Neural cell (in vitro differentiated cells): Measurements from ENCODE around the gene RBPJL. TPM values are rescaled to one million over a fixed set of nuclear protein-coding genes. Genes with fewer than 3 reads are reported as not detected.
A peak's percentile ranks its signal among the peaks of the same experiment; 100 is the strongest.

Experiments used
- H2AFZ ChIP-seq: fragments of 200-600, 300-800 bp; sonication (generic), shearing (Covaris generic); 2 replicates; pipeline ENCODE4 v1.6.0; 2014; ENCODE audit warnings: low read depth, mild to moderate bottlenecking, antibody characterized with exemption, low read length, moderate library complexity
- H3F3A ChIP-seq: fragments of 200-600 bp; shearing (Covaris generic); 2 replicates; pipeline ENCODE4 v1.6.1; 2016; ENCODE audit warnings: mild to moderate bottlenecking, moderate library complexity, mixed read lengths, antibody characterized with exemption, low read length; ENCODE audit not compliant: insufficient read depth, poor library complexity, severe bottlenecking
- H3K27ac ChIP-seq: fragments of 200-600, 300-800 bp; sonication (generic), shearing (Covaris generic); 2 replicates; pipeline ENCODE4 v1.5.1; 2014; ENCODE audit warnings: mild to moderate bottlenecking, low read length, moderate library complexity
- H3K27me3 ChIP-seq: fragments of 300-800, 200-600 bp; sonication (generic), shearing (Covaris generic); 2 replicates; pipeline ENCODE4 v1.6.0; 2014; ENCODE audit warnings: mild to moderate bottlenecking, low read depth, low read length, moderate library complexity; ENCODE audit not compliant: insufficient read depth
- H3K36me3 ChIP-seq: fragments of 300-800, 200-600 bp; sonication (generic), shearing (Covaris generic); 2 replicates; pipeline ENCODE4 v1.5.1; 2014; ENCODE audit warnings: mild to moderate bottlenecking, antibody characterized with exemption, low read length, moderate library complexity; ENCODE audit not compliant: insufficient read depth
- H3K4me2 ChIP-seq: fragments of 300-800, 200-600 bp; sonication (generic), shearing (Covaris generic); 2 replicates; pipeline ENCODE4 v1.6.0; 2014; ENCODE audit warnings: mild to moderate bottlenecking, low read length
- H3K4me3 ChIP-seq: fragments of 300-800, 200-600 bp; sonication (generic), shearing (Covaris generic); 2 replicates; pipeline ENCODE4 v1.5.1; 2014; ENCODE audit warnings: mild to moderate bottlenecking, low read length, moderate library complexity
- H3K79me2 ChIP-seq: fragments of 200-600 bp; shearing (Covaris generic); replicated peaks from 2 replicates; pipeline ENCODE4 v1.6.0; 2014; ENCODE audit warnings: mild to moderate bottlenecking, low read length, moderate library complexity; ENCODE audit not compliant: insufficient read depth
- H3K9ac ChIP-seq: fragments of 300-800, 200-600 bp; sonication (generic), shearing (Covaris generic); 2 replicates; pipeline ENCODE4 v1.6.1; 2016; ENCODE audit warnings: mild to moderate bottlenecking, low read length, mixed read lengths
- H3K9me2 ChIP-seq: fragments of 200-600 bp; shearing (Covaris generic); 2 replicates; pipeline ENCODE4 v1.6.1; 2016; ENCODE audit warnings: mild to moderate bottlenecking, low read length, mixed read lengths; ENCODE audit not compliant: insufficient read depth
- H3K9me3 ChIP-seq: fragments of 200-600, 300-800 bp; sonication (generic), shearing (Covaris generic); 2 replicates; pipeline ENCODE4 v1.6.1; 2016; ENCODE audit warnings: mild to moderate bottlenecking, mixed run types, low read length, moderate library complexity, mixed read lengths
- H4K20me1 ChIP-seq: fragments of 200-600 bp; shearing (Covaris generic); 2 replicates; pipeline ENCODE4 v1.6.1; 2016; ENCODE audit warnings: mild to moderate bottlenecking, mixed run types; ENCODE audit not compliant: insufficient read depth
- CTCF ChIP-seq: fragments of 450-650 bp; IDR thresholded peaks from 2 replicates; pipeline ENCODE4 v1.5.1; 2014; ENCODE audit warnings: antibody characterized with exemption, mild to moderate bottlenecking, moderate library complexity; ENCODE audit not compliant: poor library complexity, severe bottlenecking
- EP300 ChIP-seq: fragments of 450-650 bp; conservative IDR thresholded peaks from 2 replicates; pipeline ENCODE4 v1.6.1; 2014; ENCODE audit warnings: antibody characterized with exemption, mild to moderate bottlenecking, moderate library complexity; ENCODE audit not compliant: poor library complexity, severe bottlenecking
- EZH2 ChIP-seq: fragments of 200-600, 300-800 bp; shearing (Covaris generic), sonication (generic); IDR thresholded peaks from 2 replicates; pipeline ENCODE4 v1.6.1; 2014; ENCODE audit warnings: antibody characterized with exemption, low read length, borderline replicate concordance, mild to moderate bottlenecking; ENCODE audit not compliant: insufficient read depth, poor library complexity, severe bottlenecking
- MXI1 ChIP-seq: fragments of 450-650 bp; conservative IDR thresholded peaks from 2 replicates; pipeline ENCODE4 v1.6.1; 2014; ENCODE audit warnings: antibody characterized with exemption, mild to moderate bottlenecking; ENCODE audit not compliant: poor library complexity, severe bottlenecking
- POLR2AphosphoS5 ChIP-seq: IDR thresholded peaks from 2 replicates; pipeline ENCODE4 v1.6.1; 2012
- RAD21 ChIP-seq: fragments of 450-650 bp; conservative IDR thresholded peaks from 2 replicates; pipeline ENCODE4 v1.6.1; 2014; ENCODE audit warnings: antibody characterized with exemption, mild to moderate bottlenecking, moderate library complexity
- REST ChIP-seq: IDR thresholded peaks from 2 replicates; pipeline ENCODE4 v1.6.1; 2012; ENCODE audit warnings: borderline replicate concordance
- SMC3 ChIP-seq: fragments of 450-650 bp; conservative IDR thresholded peaks from 2 replicates; pipeline ENCODE4 v1.6.1; 2014; ENCODE audit warnings: antibody characterized with exemption, mild to moderate bottlenecking, moderate library complexity; ENCODE audit not compliant: poor library complexity
- TAF1 ChIP-seq: IDR thresholded peaks from 2 replicates; pipeline ENCODE4 v1.6.1; 2012; ENCODE audit warnings: low read depth
- polyA plus RNA-seq: library from polyadenylated mRNA; depleted of rRNA; stranded (reverse); fragments of >200 nt; gene quantifications from 2 replicates; pipeline ENCODE4 v1.2.3, GENCODE V29; 2014

RBPJL gene
- polyA plus RNA-seq, 1 donor from 2014 or later: not detected

DNA sequence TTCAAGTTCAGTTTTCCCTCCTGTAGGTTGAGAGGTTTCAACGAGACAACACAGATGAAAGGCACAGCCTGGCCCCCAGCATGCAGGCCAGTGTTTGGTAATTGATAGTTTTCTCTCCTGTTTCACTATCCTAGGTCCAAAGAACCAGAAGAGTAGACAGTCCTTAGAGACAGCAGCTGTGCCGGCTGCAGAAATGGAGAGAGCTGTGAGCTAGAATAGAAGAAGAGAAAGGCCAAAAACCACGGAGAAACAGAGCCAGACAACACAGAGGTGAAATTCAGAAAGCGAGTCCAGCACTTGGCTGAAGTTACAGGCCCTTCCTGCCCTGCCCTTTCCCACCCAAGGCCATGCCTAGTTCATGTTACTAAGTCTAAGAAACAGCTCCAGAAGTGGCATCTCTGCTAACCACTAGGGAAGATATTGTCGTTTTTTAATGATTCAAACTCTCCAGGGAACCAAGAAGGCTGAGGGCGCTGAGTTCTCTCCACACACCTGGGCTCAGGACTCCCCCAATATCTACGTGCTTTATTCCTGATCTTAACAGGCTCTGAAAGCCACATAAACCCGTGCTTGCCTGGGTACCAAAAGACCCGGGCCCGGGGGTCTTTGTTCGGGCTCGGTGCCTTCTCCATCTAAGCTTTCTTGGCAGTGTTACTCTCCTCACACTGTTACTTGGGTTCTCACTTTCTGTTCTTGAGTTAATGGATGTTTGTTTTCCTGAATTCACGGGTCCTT lies 16.5 kb upstream of the RBPJL start:
- no peak overlapping the region for H3K4me2 ChIP-seq
- no peaks in the 10 kb centered on the region for H4K20me1 ChIP-seq
- H3K9ac ChIP-seq: no peak overlapping the region
- no peaks in the 10 kb centered on the region for H3K9me2 ChIP-seq
- H3F3A ChIP-seq: no peaks in the 10 kb centered on the region
- H3K4me3 ChIP-seq: no peak overlapping the region
- TF ChIP-seq TAF1: no peak
- TF ChIP-seq RAD21: no peak
- no peak for TF ChIP-seq EP300
- peaks cover 14% of the 10 kb centered on the region for H3K27me3 ChIP-seq
- H2AFZ ChIP-seq: no peak overlapping the region
- H3K79me2 ChIP-seq: no peaks in the 10 kb centered on the region
- no peak overlapping the region for H3K27ac ChIP-seq
- no peaks in the 10 kb centered on the region for H3K36me3 ChIP-seq
- peaks cover 3% of the 10 kb centered on the region for H3K9me3 ChIP-seq

DNA sequence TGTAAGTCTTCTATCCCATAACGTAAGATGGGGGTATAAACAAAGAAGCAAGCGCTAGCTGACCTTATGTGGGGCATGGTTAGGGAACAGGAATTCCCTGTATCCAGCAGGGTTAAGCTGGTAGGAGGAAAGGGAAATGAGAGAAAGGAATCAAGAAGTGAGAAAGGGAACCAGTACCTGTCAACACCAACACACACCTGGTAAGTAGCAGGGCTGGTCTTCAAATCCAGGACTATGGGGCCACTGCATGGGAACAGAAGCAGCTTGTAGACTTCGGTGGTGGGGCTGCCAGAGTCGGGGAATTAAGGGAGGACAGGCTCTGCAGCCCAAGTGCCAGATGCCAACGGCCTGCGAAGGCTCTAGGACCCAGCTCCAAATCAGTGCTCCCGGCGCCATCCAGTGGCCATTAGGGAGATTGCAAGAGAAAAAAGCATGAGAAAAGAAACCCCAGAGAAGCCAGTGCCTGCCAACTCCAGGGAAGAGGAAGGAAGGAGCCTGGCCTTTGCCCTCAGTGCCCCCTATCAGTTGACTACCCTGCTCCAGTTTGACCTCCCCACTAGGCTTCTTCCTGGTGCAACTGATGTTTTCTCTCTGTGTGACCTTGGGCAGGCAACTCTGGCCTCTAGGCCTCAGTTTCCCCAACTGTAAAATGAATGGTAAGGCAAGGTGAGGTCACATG lies 15.8 kb upstream of the RBPJL start:
- Histone ChIP-seq H3K9me3 (peaks cover 3% of the 10 kb centered on the region), H4K20me1 (no peaks in the 10 kb centered on the region), H3K27ac (no peak overlapping the region), H3K36me3 (no peaks in the 10 kb centered on the region), H3K9ac (no peak overlapping the region), H3K4me3 (no peak overlapping the region), H3K9me2 (no peaks in the 10 kb centered on the region), H2AFZ (no peak overlapping the region), H3K79me2 (no peaks in the 10 kb centered on the region), H3F3A (no peaks in the 10 kb centered on the region), H3K27me3 (peaks cover 14% of the 10 kb centered on the region), H3K4me2 (no peak overlapping the region)
- TF ChIP-seq CTCF (peak; percentile 88), TAF1 (no peak), POLR2AphosphoS5 (no peak), MXI1 (no peak), REST (no peak), SMC3 (peak; percentile 90), EZH2 (no peak), RAD21 (peak; percentile 81), EP300 (no peak)
